Measurements from ENCODE around the gene UNK. TPM values are rescaled to one million over a fixed set of nuclear protein-coding genes. Genes with fewer than 3 reads are reported as not detected.

UNK gene
- total and polyA plus RNA-seq, 2 of the 13 experiments (the other 11 are each of a cell fraction or from before 2014, with no cell fraction given) = 31.6 to 33.0 TPM

- TF ChIP-seq MLXIP (CRISPR knock-in tag; IDR thresholded peaks at IDR 0.05; ENCODE audit: borderline replicate concordance) (peak; percentile 65; the same call in 1 of the 2 replicates), TOE1 (CRISPR knock-in tag; IDR thresholded peaks at IDR 0.05) (no peak; the same call in 1 of the 2 replicates), POLR2A (IDR thresholded peaks at IDR 0.05; ENCODE audit: insufficient read depth in 1 of 2, low read depth in 2 of 2, low read length in 2 of 2) (peak in 1 of 2 experiments; percentile 35; a peak in 1 of 4 replicates), ZNF646 (CRISPR knock-in tag; IDR thresholded peaks at IDR 0.05) (no peak), IRF2 (CRISPR knock-in tag; IDR thresholded peaks at IDR 0.05) (no peak), ZBTB38 (CRISPR knock-in tag; IDR thresholded peaks at IDR 0.05) (peak; percentile 54; the same call in 1 of the 2 replicates), ASH2L (IDR thresholded peaks at IDR 0.05; ENCODE audit: insufficient read length, low read depth, low read length) (no peak), BORCS8-MEF2B (CRISPR knock-in tag; IDR thresholded peaks at IDR 0.05) (peak; percentile 89), KDM2A (CRISPR knock-in tag; IDR thresholded peaks at IDR 0.05; ENCODE audit: borderline replicate concordance, low read depth) (0 out of 2 replicates have a peak, but pooled peaks have one; percentile 32), ZNF530 (CRISPR knock-in tag; IDR thresholded peaks at IDR 0.05; ENCODE audit: low read depth) (no peak), AKNA (CRISPR knock-in tag; IDR thresholded peaks at IDR 0.05; ENCODE audit: borderline replicate concordance) (no peak)
Observed at GRCh38 chr17:75753514-75754377, 30.9 kb upstream of the UNK start (continued).

All from HepG2 (cell line).